ENCODE results near the gene TREM1. TPM values are rescaled to one million over a fixed set of nuclear protein-coding genes. Genes with fewer than 3 reads are reported as not detected.

The TREM1 gene
- total RNA-seq, 1 donor from 2014 or later: 0.98 TPM

DNA sequence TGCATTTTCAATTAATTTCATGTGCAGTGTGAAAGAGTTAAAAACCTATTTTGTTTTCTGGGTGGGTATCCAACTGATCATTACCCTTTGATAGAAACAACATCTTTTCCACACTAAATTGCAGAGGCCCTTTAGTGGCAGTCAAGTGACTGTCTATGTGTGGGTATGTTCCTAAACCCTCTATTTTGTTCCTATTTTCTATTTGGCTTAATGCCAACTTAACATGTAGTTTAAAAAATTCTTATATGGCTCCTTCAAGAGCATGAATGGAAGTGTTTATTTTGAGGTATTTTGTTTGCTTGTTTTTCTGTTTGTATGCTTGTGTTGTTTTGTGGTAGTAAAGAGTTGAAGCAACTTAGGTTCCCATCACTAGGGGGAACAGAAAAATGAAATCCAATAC, 19.9 kb downstream of the TREM1 start:
- no peak overlapping the region for H3K27ac ChIP-seq
- DNase-seq (ENCODE audit: extremely low spot score in 2 of 2): no peak
- intact Hi-C loops (cut with DNase I): no loop called here

DNA sequence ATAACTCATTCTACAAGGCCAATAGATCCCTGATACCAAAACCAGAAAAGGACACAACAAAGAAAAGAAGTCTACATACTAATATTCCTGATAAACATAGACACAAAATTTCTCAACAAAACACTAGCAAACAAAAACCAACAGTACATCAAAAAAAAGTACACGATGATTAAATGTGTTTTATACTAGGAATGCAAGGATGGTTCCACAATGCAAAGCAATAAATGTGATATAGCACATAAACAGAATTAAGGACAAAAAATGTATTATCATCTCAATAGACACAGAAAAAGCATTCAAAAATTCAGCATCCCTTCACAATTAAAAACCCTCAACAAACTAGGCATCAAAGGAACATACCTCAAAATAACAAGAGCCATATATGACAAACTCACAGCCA, 23.2 kb downstream of the TREM1 start:
- DNase-seq (ENCODE audit: extremely low spot score in 2 of 2): no peak
- H3K4me3 ChIP-seq: no peak overlapping the region
- no peaks in the 10 kb centered on the region for H3K36me3 ChIP-seq
- TF ChIP-seq, protein P1, sequence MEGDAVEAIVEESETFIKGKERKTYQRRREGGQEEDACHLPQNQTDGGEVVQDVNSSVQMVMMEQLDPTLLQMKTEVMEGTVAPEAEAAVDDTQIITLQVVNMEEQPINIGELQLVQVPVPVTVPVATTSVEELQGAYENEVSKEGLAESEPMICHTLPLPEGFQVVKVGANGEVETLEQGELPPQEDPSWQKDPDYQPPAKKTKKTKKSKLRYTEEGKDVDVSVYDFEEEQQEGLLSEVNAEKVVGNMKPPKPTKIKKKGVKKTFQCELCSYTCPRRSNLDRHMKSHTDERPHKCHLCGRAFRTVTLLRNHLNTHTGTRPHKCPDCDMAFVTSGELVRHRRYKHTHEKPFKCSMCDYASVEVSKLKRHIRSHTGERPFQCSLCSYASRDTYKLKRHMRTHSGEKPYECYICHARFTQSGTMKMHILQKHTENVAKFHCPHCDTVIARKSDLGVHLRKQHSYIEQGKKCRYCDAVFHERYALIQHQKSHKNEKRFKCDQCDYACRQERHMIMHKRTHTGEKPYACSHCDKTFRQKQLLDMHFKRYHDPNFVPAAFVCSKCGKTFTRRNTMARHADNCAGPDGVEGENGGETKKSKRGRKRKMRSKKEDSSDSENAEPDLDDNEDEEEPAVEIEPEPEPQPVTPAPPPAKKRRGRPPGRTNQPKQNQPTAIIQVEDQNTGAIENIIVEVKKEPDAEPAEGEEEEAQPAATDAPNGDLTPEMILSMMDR (IDR thresholded peaks at IDR 0.05): no peak
- no peak for TF ChIP-seq POLR2AphosphoS5 (IDR thresholded peaks at IDR 0.05; ENCODE audit: insufficient read depth in 1 of 2, low read depth in 1 of 2)
- TF ChIP-seq POLR2A (IDR thresholded peaks at IDR 0.05): no peak
- intact Hi-C loops (cut with DNase I): no loop called here
- H3K27ac ChIP-seq: no peak overlapping the region
- H3K27me3 ChIP-seq: no peaks in the 10 kb centered on the region
- no peaks in the 10 kb centered on the region for H3K4me1 ChIP-seq
- H3K9me3 ChIP-seq: no peaks in the 10 kb centered on the region

More for the DNA sequence above, 19.9 kb downstream of the TREM1 start:
- Histone ChIP-seq H3K36me3 (no peaks in the 10 kb centered on the region), H3K4me1 (no peaks in the 10 kb centered on the region), H3K4me3 (no peak overlapping the region), H3K27me3 (no peaks in the 10 kb centered on the region), H3K9me3 (no peaks in the 10 kb centered on the region)
- TF ChIP-seq, protein P1 (IDR thresholded peaks at IDR 0.05): no peak

DNA sequence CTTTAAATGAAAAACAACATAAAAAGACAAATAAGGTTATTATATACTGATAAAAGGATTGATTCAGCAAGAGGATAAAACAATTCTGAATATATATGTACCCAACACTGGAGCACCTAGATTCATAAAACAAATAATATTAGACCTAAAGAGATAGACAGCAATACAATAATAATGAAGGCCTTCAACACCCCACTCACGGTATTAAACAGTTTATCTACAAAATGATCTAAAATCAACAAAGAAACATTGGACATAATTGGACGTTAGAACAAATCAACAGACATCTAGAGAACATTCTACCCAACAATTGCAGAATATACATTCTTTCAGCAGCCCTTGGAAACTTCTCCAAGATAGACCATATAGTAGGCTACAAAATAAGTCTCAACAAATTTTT, 24.1 kb downstream of the TREM1 start:
- H3K4me1 ChIP-seq: no peaks in the 10 kb centered on the region
- H3K9me3 ChIP-seq: no peaks in the 10 kb centered on the region
- H3K36me3 ChIP-seq: no peaks in the 10 kb centered on the region
- no peak overlapping the region for H3K27ac ChIP-seq
- TF ChIP-seq, protein P1 (IDR thresholded peaks at IDR 0.05): no peak
- TF ChIP-seq POLR2AphosphoS5 (IDR thresholded peaks at IDR 0.05; ENCODE audit: insufficient read depth in 1 of 2, low read depth in 1 of 2): no peak
- intact Hi-C loops (cut with DNase I): no loop called here
- no peak for DNase-seq (ENCODE audit: extremely low spot score in 2 of 2)
- H3K27me3 ChIP-seq: no peaks in the 10 kb centered on the region
- no peak overlapping the region for H3K4me3 ChIP-seq

DNA sequence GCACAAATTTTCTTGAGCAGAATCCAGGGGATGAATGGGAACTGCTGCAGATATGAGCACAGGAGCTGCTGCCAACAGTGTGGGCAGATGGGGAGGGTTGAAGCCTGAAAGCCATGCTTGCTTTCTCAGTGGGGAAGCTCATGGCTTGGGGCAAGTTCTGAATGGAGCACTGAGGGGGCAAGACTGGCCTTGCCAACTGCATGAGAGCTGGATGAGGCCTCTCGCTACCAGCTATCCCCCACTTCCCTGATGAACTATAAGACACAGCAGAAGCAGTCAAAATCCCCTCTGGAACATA, 28.3 kb downstream of the TREM1 start:
- H3K4me3 ChIP-seq: no peak overlapping the region
- TF ChIP-seq, protein P1 (IDR thresholded peaks at IDR 0.05): no peak
- TF ChIP-seq POLR2A (IDR thresholded peaks at IDR 0.05) (no peak), POLR2AphosphoS5 (IDR thresholded peaks at IDR 0.05; ENCODE audit: insufficient read depth in 1 of 2, low read depth in 1 of 2) (no peak)
- H3K36me3 ChIP-seq: no peaks in the 10 kb centered on the region
- no peaks in the 10 kb centered on the region for H3K4me1 ChIP-seq
- H3K27ac ChIP-seq: no peak overlapping the region
- H3K27me3 ChIP-seq: no peaks in the 10 kb centered on the region
- intact Hi-C loops (cut with DNase I): no loop called here
- no peaks in the 10 kb centered on the region for H3K9me3 ChIP-seq
- DNase-seq (ENCODE audit: extremely low spot score in 2 of 2): no peak

DNA sequence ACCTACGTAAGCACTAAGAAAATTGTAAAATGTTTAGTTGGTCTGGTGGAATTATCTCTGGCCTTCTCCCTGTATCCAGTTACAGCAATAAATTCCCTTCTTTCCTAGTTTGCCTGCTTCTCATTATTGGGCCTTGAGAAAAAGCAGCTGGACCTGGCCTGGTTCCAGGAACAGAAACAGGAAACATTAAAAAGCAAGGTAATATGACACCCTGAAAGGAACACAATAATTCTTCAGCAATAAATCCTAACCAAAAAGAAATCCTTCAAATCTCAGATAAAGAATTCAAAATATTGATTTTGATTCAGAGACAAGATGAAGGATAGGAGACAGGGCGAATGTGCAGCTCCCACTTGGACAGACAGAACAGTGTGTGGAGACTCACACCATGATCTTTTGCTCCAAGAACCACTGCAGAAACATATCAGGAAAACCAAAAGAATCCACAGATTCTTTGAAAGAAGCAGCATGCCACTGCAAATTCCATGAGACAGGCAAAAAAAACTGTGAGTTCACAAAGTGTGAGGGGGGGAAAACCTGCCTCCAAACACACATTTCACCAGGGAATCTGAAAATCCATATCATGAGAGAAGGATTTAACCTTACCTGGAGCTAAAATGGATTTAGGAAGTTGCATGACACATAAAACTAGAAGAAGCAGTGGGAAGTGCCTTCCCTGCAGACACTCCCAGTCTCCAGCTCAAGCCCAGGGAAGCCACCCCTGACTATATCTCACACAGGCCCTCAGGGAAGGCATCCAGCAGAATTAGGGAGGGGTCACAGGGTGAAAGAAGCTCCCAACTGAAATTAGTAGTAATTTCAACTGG, 28.9 kb downstream of the TREM1 start:
- Histone ChIP-seq H3K9me3 (no peaks in the 10 kb centered on the region), H3K4me3 (no peak overlapping the region), H3K27ac (no peak overlapping the region), H3K36me3 (no peaks in the 10 kb centered on the region), H3K4me1 (no peaks in the 10 kb centered on the region), H3K27me3 (no peaks in the 10 kb centered on the region)
- intact Hi-C loops (cut with DNase I): no loop called here
- TF ChIP-seq POLR2AphosphoS5 (IDR thresholded peaks at IDR 0.05; ENCODE audit: insufficient read depth in 1 of 2, low read depth in 1 of 2) (no peak), POLR2A (IDR thresholded peaks at IDR 0.05) (no peak)
- TF ChIP-seq, protein P1 (IDR thresholded peaks at IDR 0.05): no peak
- no peak for DNase-seq (ENCODE audit: extremely low spot score in 2 of 2)

All from vagina (tissue), 2 donors.